HCT116 (cell line): ENCODE measurements around the gene RBMX. TPM values are rescaled to one million over a fixed set of nuclear protein-coding genes. Genes with fewer than 3 reads are reported as not detected.

ENCODE experiments used
- ATAC-seq: fragments of 200-7000 bp; cut with Tn5 transposase; 2 replicates; pipeline ENCODE4 v1.9.1; 2020; ENCODE audit warnings: mild to moderate bottlenecking, moderate library complexity
- BruUV-seq: library from RNA; stranded (reverse); fragments of 400-500 nt; replicated peaks from 2 replicates; lab custom pipeline; 2021; lab: Mats Ljungman, UMichigan
- CTCF ChIA-PET: fragments of 300-600 bp; sonication (Branson Sonifier 250); formaldehyde crosslinking; loops from one replicate; lab custom pipeline; 2021; ENCODE audit warnings: antibody characterized with exemption; lab: Charles Lee
- POLR2A ChIA-PET: fragments of 300-600, 350-600 bp; sonication (Branson Sonifier 250); formaldehyde crosslinking; loops from one replicate; lab custom pipeline; 2021; ENCODE audit warnings: antibody characterized with exemption; lab: Charles Lee
- RAD21 ChIA-PET, 2 experiments: fragments of 300-600 bp; sonication (Branson Sonifier 250); formaldehyde crosslinking; loops; one replicate each; lab custom pipeline; 2023; ENCODE audit warnings: low total read pairs in 2 of 2; ENCODE audit not compliant: uncharacterized antibody in 2 of 2, unreplicated experiment in 2 of 2, low non-redundant PET in 1 of 2; lab: Charles Lee
- DNase-seq: peaks from one replicate; pipeline ENCODE4 v3.0.0-alpha.2; 2010; ENCODE audit warnings: low read depth, low spot score
- H2AFZ ChIP-seq: fragments of 200-600 bp; shearing (Covaris generic), sonication (generic); 2 replicates; pipeline ENCODE4 v1.6.1; 2017; ENCODE audit warnings: low read depth, mixed run types, mixed read lengths, antibody characterized with exemption, low read length; ENCODE audit not compliant: poor library complexity, severe bottlenecking
- H3K27ac ChIP-seq: 2 replicates; pipeline ENCODE4 v1.5.1; 2012; ENCODE audit warnings: low read depth, low read length
- H3K27me3 ChIP-seq: fragments of 200-600 bp; sonication (generic); 2 replicates; pipeline ENCODE4 v1.6.1; 2016; ENCODE audit warnings: mixed run types, low read length, mixed read lengths; ENCODE audit not compliant: insufficient read depth
- H3K36me3 ChIP-seq, 2 experiments: fragments of 200-500 bp in 1 of 2; fragments of 200-600 bp in 1 of 2; sonication (Bioruptor generic) in 1 of 2; sonication (generic) in 1 of 2; 2 replicates each; pipeline versions ENCODE4 v1.5.1 to v1.6.1; 2014 to 2016; ENCODE audit warnings: low read length in 2 of 2, inconsistent platforms in 1 of 2, mixed read lengths in 1 of 2, mixed run types in 1 of 2; ENCODE audit not compliant: insufficient read depth in 2 of 2, control insufficient read depth in 1 of 2
- H3K4me1 ChIP-seq, 2 experiments: fragments of 200-600 bp in 1 of 2; sonication (generic) in 1 of 2; 2 replicates each; pipeline versions ENCODE4 v1.5.1 to v1.6.1; 2012 to 2017; ENCODE audit warnings: low read length in 2 of 2, inconsistent platforms in 1 of 2, mild to moderate bottlenecking in 1 of 2, mixed read lengths in 1 of 2, mixed run types in 1 of 2, moderate library complexity in 1 of 2; ENCODE audit not compliant: insufficient read depth in 2 of 2, control insufficient read depth in 1 of 2
- H3K4me2 ChIP-seq: fragments of 200-600 bp; sonication (generic); 2 replicates; pipeline ENCODE4 v1.6.1; 2017; ENCODE audit warnings: mixed run types, low read length, mixed read lengths
- H3K4me3 ChIP-seq, 2 experiments: fragments of 200-600 bp in 1 of 2; sonication (generic) in 1 of 2; replicated peaks in 1 of 2; 2 replicates each; pipeline ENCODE4 v1.5.1; 2011 to 2016; ENCODE audit warnings: low read length in 2 of 2, control low read depth in 1 of 2, low read depth in 1 of 2, mild to moderate bottlenecking in 1 of 2, mixed read lengths in 1 of 2, mixed run types in 1 of 2
- H3K79me2 ChIP-seq: fragments of 200-600 bp; sonication (generic); 2 replicates; pipeline ENCODE4 v1.6.1; 2017; ENCODE audit warnings: mild to moderate bottlenecking, mixed run types, low read length, moderate library complexity, mixed read lengths; ENCODE audit not compliant: insufficient read depth
- H3K9ac ChIP-seq: fragments of 200-600 bp; sonication (generic); 2 replicates; pipeline ENCODE4 v1.6.1; 2016; ENCODE audit warnings: low read length, mixed read lengths
- H3K9me2 ChIP-seq: fragments of 200-600 bp; sonication (generic), shearing (Covaris generic); 2 replicates; pipeline ENCODE4 v1.6.1; 2017; ENCODE audit warnings: mixed run types, mild to moderate bottlenecking, moderate library complexity; ENCODE audit not compliant: insufficient read depth
- H3K9me3 ChIP-seq, 2 experiments: fragments of 200-500 bp in 1 of 2; fragments of 200-600 bp in 1 of 2; sonication (Bioruptor generic) in 1 of 2; sonication (generic) in 1 of 2; 2 replicates each; pipeline ENCODE4 v1.6.1; 2014 to 2017; ENCODE audit warnings: low read length in 2 of 2, mixed read lengths in 2 of 2, inconsistent platforms in 1 of 2, low read depth in 1 of 2, mild to moderate bottlenecking in 1 of 2, mixed run types in 1 of 2, moderate library complexity in 1 of 2; ENCODE audit not compliant: control insufficient read depth in 1 of 2, insufficient read depth in 1 of 2
- H4K20me1 ChIP-seq: fragments of 200-600 bp; sonication (generic), shearing (Covaris generic); 2 replicates; pipeline ENCODE4 v1.6.1; 2017; ENCODE audit warnings: mixed run types, mild to moderate bottlenecking, moderate library complexity; ENCODE audit not compliant: insufficient read depth
- CBX3 ChIP-seq: IDR thresholded peaks from 2 replicates; pipeline ENCODE4 v1.6.1; 2012; ENCODE audit warnings: low read depth
- ELF1 ChIP-seq: IDR thresholded peaks from 2 replicates; pipeline ENCODE4 v1.6.1; 2012; ENCODE audit warnings: low read depth, borderline replicate concordance
- FOSL1 ChIP-seq: IDR thresholded peaks from 2 replicates; pipeline ENCODE4 v1.6.1; 2012; ENCODE audit warnings: low read depth
- JUND ChIP-seq: IDR thresholded peaks from 2 replicates; pipeline ENCODE4 v1.6.1; 2012
- POLR2A ChIP-seq: IDR thresholded peaks from 2 replicates; pipeline ENCODE4 v1.7.0; 2011; ENCODE audit warnings: borderline replicate concordance; ENCODE audit not compliant: insufficient read depth, insufficient read length; ENCODE audit errors: extremely low read depth
- SIN3A ChIP-seq: IDR thresholded peaks from 2 replicates; pipeline ENCODE4 v1.6.1; 2012; ENCODE audit warnings: low read depth
- SP1 ChIP-seq: IDR thresholded peaks from 2 replicates; pipeline ENCODE4 v1.6.1; 2012; ENCODE audit warnings: low read depth
- SRF ChIP-seq: IDR thresholded peaks from 2 replicates; pipeline ENCODE4 v1.6.1; 2012; ENCODE audit warnings: low read depth
- YY1 ChIP-seq: IDR thresholded peaks from 2 replicates; pipeline ENCODE4 v1.6.1; 2011; ENCODE audit warnings: low read length, low read depth, moderate library complexity, mild to moderate bottlenecking; ENCODE audit not compliant: insufficient replicate concordance; ENCODE audit errors: extremely low read depth
- intact Hi-C: fragments of 100-400 bp; cut with micrococcal nuclease; formaldehyde crosslinking; loops from 2 replicates; pipeline ENCODE4 v1.10.0; 2022
- total RNA-seq: library from RNA; stranded (reverse); gene quantifications from one replicate; pipeline ENCODE4 v1.2.1, GENCODE V29; 2021; ENCODE audit not compliant: unreplicated experiment
- TF ChIP-seq, protein P1 (sequence below): IDR thresholded peaks from 2 replicates; pipeline ENCODE4 v1.6.1; 2012
- TF ChIP-seq, protein P2 (sequence below), 3 experiments: fragments of 200-600 bp in 1 of 3; sonication (generic) in 1 of 3; IDR thresholded peaks in 2 of 3; conservative IDR thresholded peaks in 1 of 3; 2 replicates each; pipeline ENCODE4 v1.5.1; 2012 to 2017; ENCODE audit warnings: low read depth in 2 of 3, low read length in 2 of 3, antibody characterized with exemption in 1 of 3, borderline replicate concordance in 1 of 3, control low read depth in 1 of 3, mild to moderate bottlenecking in 1 of 3, mixed read lengths in 1 of 3, mixed run types in 1 of 3, moderate library complexity in 1 of 3; ENCODE audit not compliant: insufficient read depth in 1 of 3
- TF ChIP-seq, protein P3 (sequence below): IDR thresholded peaks from 2 replicates; pipeline ENCODE4 v1.6.1; 2011; ENCODE audit warnings: mild to moderate bottlenecking, low read length, moderate library complexity; ENCODE audit not compliant: insufficient replicate concordance; ENCODE audit errors: extremely low read depth
- TF ChIP-seq, protein P4 (sequence below): IDR thresholded peaks from 2 replicates; pipeline ENCODE4 v1.6.1; 2012; ENCODE audit warnings: low read depth

The RBMX gene
- total RNA-seq, 1 experiment from 2014 or later = 267 TPM

DNA sequence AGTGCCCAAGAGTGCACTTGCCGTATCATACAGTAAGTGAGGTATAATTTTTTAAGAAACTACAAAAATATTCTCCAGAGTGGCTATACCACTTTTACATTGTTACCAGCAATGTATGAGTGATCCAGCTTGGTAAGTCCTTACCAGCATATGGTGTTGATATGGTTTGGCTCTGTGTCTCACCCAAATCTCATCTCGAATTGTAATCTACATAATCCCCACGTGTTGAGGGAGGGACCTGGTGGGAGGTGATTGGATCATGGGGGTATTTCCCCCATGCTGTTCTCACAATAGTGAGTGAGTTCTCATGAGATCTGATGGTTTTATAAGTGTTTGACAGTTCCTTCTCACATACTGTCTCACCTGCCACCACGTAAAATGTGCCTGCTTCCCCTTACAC, 44.8 kb downstream of the RBMX start:
- Histone ChIP-seq H3K27me3 (no peaks in the 10 kb centered on the region), H3K79me2 (no peaks in the 10 kb centered on the region), H3K27ac (no peak overlapping the region)
- ATAC-seq = no peak
- CTCF ChIA-PET = no interaction called here
- TF ChIP-seq, protein P1, sequence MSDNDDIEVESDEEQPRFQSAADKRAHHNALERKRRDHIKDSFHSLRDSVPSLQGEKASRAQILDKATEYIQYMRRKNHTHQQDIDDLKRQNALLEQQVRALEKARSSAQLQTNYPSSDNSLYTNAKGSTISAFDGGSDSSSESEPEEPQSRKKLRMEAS = no peak
- TF ChIP-seq JUND (no peak), POLR2A (no peak), CBX3 (no peak)
- TF ChIP-seq, all 23 proteins: peak for 0
- Histone ChIP-seq H3K4me2 (no peak overlapping the region), H4K20me1 (no peaks in the 10 kb centered on the region), H3K9ac (no peak overlapping the region), H3K9me3 (no peaks in the 10 kb centered on the region), H3K4me3 (no peak overlapping the region), H3K4me1 (no peaks in the 10 kb centered on the region), H3K9me2 (no peaks in the 10 kb centered on the region), H2AFZ (no peak overlapping the region), H3K36me3 (no peaks in the 10 kb centered on the region)
- RAD21 ChIA-PET = no interaction called here
- no peak for DNase-seq
- intact Hi-C loops = no loop called here
- POLR2A ChIA-PET = no interaction called here
- BruUV-seq = no TSS peak

DNA sequence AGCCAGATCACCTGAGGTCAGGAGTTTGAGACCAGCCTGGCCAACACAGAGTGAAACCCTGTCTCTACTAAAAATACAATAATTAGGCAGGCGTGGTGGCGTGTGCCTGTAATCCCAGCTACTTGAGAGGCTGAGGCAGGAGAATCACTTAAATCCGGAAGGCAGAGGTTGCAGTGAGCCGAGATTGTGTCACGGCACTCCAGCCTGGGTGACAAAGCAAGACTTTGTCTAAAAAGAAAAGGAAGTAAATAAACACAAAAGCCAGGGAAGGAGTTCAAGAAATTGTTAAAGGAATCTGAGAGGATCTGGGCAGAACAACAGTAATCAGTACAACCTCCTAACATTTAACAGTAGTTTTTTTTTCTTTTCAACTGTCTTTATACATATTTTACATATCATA, 51.1 kb downstream of the RBMX start:
- POLR2A ChIA-PET = no interaction called here
- no peak overlapping the region for H3K27ac ChIP-seq
- no peak for TF ChIP-seq JUND
- no peak for TF ChIP-seq SIN3A
- no peak for TF ChIP-seq SRF
- TF ChIP-seq FOSL1 = no peak
- TF ChIP-seq, protein P2, sequence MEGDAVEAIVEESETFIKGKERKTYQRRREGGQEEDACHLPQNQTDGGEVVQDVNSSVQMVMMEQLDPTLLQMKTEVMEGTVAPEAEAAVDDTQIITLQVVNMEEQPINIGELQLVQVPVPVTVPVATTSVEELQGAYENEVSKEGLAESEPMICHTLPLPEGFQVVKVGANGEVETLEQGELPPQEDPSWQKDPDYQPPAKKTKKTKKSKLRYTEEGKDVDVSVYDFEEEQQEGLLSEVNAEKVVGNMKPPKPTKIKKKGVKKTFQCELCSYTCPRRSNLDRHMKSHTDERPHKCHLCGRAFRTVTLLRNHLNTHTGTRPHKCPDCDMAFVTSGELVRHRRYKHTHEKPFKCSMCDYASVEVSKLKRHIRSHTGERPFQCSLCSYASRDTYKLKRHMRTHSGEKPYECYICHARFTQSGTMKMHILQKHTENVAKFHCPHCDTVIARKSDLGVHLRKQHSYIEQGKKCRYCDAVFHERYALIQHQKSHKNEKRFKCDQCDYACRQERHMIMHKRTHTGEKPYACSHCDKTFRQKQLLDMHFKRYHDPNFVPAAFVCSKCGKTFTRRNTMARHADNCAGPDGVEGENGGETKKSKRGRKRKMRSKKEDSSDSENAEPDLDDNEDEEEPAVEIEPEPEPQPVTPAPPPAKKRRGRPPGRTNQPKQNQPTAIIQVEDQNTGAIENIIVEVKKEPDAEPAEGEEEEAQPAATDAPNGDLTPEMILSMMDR (IDR thresholded peaks at IDR 0.05 in 2 of 3, conservative IDR thresholded peaks at IDR 0.05 in 1 of 3; ENCODE audit: borderline replicate concordance in 1 of 3, insufficient read depth in 1 of 3, low read depth in 2 of 3, low read length in 2 of 3) = no peak
- TF ChIP-seq CBX3 = no peak
- TF ChIP-seq SP1 = no peak
- no peak for TF ChIP-seq POLR2A
- no peak for TF ChIP-seq ELF1
- TF ChIP-seq, protein P3, sequence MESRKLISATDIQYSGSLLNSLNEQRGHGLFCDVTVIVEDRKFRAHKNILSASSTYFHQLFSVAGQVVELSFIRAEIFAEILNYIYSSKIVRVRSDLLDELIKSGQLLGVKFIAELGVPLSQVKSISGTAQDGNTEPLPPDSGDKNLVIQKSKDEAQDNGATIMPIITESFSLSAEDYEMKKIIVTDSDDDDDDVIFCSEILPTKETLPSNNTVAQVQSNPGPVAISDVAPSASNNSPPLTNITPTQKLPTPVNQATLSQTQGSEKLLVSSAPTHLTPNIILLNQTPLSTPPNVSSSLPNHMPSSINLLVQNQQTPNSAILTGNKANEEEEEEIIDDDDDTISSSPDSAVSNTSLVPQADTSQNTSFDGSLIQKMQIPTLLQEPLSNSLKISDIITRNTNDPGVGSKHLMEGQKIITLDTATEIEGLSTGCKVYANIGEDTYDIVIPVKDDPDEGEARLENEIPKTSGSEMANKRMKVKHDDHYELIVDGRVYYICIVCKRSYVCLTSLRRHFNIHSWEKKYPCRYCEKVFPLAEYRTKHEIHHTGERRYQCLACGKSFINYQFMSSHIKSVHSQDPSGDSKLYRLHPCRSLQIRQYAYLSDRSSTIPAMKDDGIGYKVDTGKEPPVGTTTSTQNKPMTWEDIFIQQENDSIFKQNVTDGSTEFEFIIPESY = no peak
- TF ChIP-seq, protein P4, sequence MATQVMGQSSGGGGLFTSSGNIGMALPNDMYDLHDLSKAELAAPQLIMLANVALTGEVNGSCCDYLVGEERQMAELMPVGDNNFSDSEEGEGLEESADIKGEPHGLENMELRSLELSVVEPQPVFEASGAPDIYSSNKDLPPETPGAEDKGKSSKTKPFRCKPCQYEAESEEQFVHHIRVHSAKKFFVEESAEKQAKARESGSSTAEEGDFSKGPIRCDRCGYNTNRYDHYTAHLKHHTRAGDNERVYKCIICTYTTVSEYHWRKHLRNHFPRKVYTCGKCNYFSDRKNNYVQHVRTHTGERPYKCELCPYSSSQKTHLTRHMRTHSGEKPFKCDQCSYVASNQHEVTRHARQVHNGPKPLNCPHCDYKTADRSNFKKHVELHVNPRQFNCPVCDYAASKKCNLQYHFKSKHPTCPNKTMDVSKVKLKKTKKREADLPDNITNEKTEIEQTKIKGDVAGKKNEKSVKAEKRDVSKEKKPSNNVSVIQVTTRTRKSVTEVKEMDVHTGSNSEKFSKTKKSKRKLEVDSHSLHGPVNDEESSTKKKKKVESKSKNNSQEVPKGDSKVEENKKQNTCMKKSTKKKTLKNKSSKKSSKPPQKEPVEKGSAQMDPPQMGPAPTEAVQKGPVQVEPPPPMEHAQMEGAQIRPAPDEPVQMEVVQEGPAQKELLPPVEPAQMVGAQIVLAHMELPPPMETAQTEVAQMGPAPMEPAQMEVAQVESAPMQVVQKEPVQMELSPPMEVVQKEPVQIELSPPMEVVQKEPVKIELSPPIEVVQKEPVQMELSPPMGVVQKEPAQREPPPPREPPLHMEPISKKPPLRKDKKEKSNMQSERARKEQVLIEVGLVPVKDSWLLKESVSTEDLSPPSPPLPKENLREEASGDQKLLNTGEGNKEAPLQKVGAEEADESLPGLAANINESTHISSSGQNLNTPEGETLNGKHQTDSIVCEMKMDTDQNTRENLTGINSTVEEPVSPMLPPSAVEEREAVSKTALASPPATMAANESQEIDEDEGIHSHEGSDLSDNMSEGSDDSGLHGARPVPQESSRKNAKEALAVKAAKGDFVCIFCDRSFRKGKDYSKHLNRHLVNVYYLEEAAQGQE = no peak
- TF ChIP-seq YY1 = no peak

More for the DNA sequence above, 51.1 kb downstream of the RBMX start:
- Histone ChIP-seq H3K36me3 (no peaks in the 10 kb centered on the region), H3K9me2 (no peaks in the 10 kb centered on the region), H2AFZ (no peak overlapping the region), H3K4me1 (no peaks in the 10 kb centered on the region), H3K4me2 (no peak overlapping the region), H3K4me3 (no peak overlapping the region), H4K20me1 (no peaks in the 10 kb centered on the region), H3K9me3 (no peaks in the 10 kb centered on the region), H3K9ac (no peak overlapping the region), H3K79me2 (no peaks in the 10 kb centered on the region), H3K27me3 (no peaks in the 10 kb centered on the region)
- CTCF ChIA-PET = no interaction called here
- DNase-seq (no peak), ATAC-seq (no peak)
- no TSS peak for BruUV-seq
- intact Hi-C loops = no loop called here
- RAD21 ChIA-PET = no interaction called here
